HG02763 (cell line): ENCODE measurements around the gene C2orf80.
"Not testable (repeated sequence)": the region's sequence is repeated elsewhere in the genome, so short reads cannot be mapped to it uniquely, and the experiment has no call there.

ENCODE experiments used
- ATAC-seq: cut with Tn5 transposase; IDR thresholded peaks from one replicate; pipeline ENCODE4 v1.9.1; 2021; ENCODE audit warnings: mild to moderate bottlenecking, moderate library complexity; ENCODE audit not compliant: unreplicated experiment

C2orf80 gene

DNA sequence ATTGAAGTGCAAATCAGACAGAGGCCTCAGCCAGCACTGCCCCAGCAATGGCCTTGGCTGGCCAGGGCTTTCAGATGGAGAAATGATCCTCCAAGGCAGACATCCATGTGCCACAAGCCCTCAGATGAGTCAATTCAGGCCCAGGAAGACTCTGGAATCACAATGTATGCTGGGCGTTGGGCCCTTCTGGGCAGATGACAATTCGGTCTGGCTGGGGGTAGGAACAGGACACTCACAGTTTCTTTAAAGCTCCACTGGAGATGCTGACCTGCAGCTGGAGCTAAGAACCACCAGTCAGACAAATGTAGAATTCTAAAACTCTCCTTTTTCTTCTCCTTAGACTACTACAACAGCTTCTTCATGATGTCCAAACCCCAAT lies 53.1 kb downstream of the C2orf80 start:
- no peak for ATAC-seq

DNA sequence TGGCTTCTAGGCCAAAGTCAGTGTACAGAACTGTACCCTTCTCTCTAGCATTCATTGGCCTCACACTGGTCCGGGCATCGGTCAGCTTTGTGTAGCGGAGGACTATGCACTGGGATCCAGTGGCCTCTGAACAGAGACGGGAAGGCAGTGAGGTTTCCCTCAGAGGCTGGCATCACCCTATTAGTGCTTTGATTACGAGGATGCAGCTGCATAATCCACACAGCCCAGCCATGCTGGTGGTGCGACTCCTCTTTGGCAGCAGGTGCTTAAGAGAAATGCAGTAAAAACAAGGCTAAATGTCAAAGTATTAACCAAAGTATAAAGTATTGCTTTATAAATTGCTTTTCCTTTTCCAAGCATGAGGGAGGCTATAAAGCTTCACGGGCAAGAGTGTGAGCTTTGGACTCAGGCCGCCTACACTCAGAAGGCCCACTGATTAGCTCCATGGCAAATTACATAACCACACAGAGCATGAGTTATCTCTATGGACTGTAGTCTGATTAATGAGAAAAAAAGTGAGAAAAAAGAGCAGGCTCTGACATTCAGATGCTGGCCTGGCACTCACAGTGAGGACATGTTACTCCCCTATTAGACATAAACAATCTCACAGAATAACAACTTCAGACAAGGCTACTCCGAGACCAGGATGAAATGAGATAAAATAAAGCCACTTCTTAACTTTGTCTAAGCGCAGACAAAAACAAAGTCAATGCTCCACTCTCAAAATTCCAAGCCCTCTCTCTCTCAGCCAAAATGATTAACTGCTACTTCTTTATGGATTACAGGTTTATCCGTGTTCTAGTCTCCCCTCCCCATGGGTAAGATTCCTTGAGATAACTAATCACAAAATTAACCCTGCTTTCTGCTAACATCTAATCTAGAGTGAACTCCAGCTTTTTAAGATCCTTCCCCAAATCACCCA lies 53.8 kb downstream of the C2orf80 start:
- ATAC-seq = no peak

- no peak for ATAC-seq
Observed at GRCh38 chr2:208134928-208135586, 54.8 kb downstream of the C2orf80 start.

- ATAC-seq = no peak
Observed at GRCh38 chr2:208130712-208131110, 59.1 kb downstream of the C2orf80 start.

DNA sequence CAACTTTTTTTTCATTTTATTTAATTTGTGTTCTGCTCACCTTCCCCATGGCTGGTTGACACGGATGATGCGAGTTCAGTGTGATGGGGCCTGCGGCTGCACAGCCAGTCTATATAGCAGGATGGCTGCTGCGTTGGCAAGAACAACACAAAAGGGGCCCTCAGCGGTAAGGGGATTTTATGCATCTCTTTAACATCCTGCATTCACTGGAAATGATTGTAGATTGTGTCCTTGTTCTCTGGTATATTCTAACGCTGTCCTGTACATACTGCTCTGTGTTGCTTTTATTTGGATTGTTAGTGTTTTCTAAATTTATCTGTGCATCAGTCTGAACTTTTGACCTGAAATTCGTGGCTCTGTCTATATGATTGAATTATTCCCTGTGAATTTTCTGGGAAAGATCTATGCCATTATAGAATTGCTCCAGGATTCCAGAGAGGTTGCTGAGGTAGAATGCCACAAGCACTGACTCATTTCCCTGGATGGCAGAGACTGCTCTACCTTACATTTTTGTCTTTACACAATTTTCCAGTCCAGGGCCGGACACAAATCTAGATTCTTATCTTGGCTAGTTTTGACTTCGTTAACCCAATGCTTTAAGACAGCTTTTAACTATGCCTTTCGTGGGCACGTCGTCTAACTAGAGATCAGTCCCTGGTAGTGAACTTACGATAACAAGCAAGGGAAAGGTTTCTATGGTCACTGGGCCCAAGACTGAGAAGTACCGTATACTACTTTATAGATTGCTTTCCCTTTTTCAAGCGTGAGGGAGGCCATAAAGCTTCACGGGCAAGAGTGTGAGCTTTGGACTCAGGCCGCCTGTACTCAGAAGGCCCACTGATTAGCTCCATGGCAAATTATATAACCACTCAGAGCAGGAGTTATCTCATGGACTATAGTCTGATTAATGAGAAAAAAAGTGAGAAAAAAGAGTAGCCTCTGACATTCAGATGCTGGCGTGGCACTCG lies 59.8 kb downstream of the C2orf80 start, which contains the start of gene CRYGC:
Gene CRYGC, minus strand, starts transcription at position 85 of the 968 bp plus-strand sequence. Its CDS starts 36 bp downstream, at position 49.
- ATAC-seq = no peak

DNA sequence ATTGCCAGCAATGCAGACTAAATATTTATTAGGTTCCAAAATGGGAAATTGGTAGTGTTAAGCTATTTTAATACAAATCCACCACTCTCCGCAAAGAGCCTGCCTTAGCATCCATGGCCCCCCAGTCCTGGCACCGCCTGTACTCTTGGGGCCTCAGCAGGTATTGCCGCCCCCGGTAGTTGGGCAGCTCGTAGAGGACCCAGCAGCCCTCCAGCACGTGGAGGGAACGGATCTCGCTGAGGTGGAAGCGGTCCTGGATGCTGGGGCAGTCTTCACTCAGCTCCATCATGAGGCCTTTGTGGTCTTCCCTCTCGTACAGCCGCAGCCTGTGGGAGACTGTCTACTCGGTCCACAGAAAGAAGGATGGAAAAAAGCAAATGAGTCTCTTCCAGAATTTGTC lies 61.7 kb downstream of the C2orf80 start:
- no peak for ATAC-seq

- no peak for ATAC-seq
Observed at GRCh38 chr2:208127090-208127489, 62.7 kb downstream of the C2orf80 start.

- no peak for ATAC-seq
Observed at GRCh38 chr2:208125251-208125650, 64.6 kb downstream of the C2orf80 start.

DNA sequence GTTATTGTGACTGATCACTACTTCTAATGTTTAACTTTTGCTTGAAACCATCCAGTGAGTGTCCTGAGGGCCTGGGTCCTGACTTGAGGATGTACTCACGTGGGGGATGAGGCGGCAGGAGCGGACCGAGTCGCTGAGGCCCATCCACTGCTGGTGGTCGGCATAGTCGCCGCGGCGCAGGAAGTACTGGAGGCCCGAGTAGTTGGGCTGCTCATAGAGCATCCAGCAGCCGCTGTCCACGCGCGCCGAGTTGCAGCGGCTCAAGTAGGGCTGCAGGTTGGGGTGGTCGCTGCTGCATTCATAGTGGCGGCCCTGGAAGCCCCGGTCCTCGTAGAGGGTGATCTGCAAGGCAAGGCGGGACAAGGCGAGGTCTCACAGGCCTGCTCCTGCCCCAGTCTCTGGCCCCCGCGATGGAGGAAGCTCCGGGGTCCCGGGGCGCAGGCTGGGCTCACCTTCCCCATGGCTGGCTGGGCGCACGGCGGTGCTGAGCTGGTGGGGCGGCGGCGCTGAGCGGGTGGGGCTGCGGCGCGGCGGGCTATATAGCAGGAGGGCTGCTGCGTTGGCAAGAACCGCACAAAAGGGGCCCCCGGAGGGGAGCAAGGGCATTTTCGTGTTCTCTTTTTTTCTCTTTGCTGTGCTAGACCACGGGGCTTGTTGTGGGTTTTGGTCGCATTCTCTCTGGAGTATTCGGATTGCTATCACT lies 65.7 kb downstream of the C2orf80 start, which contains the start of gene CRYGD:
Gene CRYGD, minus strand, starts transcription at position 512 of the 703 bp plus-strand sequence. Its CDS starts 51 bp downstream, at position 461.
- not testable (repeated sequence) for ATAC-seq

- no peak for ATAC-seq
Observed at GRCh38 chr2:208122248-208122647, 67.6 kb downstream of the C2orf80 start.

DNA sequence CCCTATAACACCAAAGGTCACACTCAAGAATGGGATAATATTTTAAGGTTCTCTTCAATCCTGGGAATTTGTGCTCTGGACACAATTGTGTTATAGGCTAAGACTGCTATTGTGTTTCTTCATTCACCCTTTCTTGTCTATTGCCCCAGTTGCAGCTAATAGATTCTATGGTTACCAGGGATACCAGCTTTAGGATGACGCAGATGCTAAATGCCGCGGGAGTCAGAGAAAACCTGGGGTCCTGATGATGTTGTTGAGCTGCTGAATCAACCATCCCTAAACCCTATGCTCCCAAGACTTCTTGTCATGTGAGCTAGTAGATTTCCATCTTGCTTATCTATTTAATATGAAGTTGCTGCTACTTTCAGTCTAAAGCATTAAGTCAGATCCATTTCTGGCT lies 70.9 kb downstream of the C2orf80 start:
- no peak for ATAC-seq

GRCh38 chr2:208117390-208117789 lies 72.4 kb downstream of the C2orf80 start:
- not testable (repeated sequence) for ATAC-seq
